ENCODE measurements around the gene SCD5.

GRCh38 chr4:82678051-82678450, 120.5 kb downstream of the SCD5 start:
- no peak for TF ChIP-seq MXI1 (IDR thresholded peaks at IDR 0.05; ENCODE audit: low read depth, low read length)
- TF ChIP-seq CHD2 (IDR thresholded peaks at IDR 0.05; ENCODE audit: low read depth, low read length) = no peak
- TF ChIP-seq TGIF2 (CRISPR knock-in tag; IDR thresholded peaks at IDR 0.05) = no peak
- no peak for TF ChIP-seq MAFF (IDR thresholded peaks at IDR 0.05; ENCODE audit: low read length)
- no peak for TF ChIP-seq CHD7 (IDR thresholded peaks at IDR 0.05; ENCODE audit: low read depth, low read length)
- TF ChIP-seq LEF1 (IDR thresholded peaks at IDR 0.05) = no peak
- TF ChIP-seq ZZZ3 (IDR thresholded peaks at IDR 0.05) = no peak
- no peak for TF ChIP-seq GABPA (tag; conservative IDR thresholded peaks at IDR 0.05; ENCODE audit: low read depth)
- TF ChIP-seq, protein P1, sequence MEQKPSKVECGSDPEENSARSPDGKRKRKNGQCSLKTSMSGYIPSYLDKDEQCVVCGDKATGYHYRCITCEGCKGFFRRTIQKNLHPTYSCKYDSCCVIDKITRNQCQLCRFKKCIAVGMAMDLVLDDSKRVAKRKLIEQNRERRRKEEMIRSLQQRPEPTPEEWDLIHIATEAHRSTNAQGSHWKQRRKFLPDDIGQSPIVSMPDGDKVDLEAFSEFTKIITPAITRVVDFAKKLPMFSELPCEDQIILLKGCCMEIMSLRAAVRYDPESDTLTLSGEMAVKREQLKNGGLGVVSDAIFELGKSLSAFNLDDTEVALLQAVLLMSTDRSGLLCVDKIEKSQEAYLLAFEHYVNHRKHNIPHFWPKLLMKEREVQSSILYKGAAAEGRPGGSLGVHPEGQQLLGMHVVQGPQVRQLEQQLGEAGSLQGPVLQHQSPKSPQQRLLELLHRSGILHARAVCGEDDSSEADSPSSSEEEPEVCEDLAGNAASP (IDR thresholded peaks at IDR 0.05) = no peak
- TF ChIP-seq E2F5 (CRISPR knock-in tag; IDR thresholded peaks at IDR 0.05) = no peak
- TF ChIP-seq, protein P2, sequence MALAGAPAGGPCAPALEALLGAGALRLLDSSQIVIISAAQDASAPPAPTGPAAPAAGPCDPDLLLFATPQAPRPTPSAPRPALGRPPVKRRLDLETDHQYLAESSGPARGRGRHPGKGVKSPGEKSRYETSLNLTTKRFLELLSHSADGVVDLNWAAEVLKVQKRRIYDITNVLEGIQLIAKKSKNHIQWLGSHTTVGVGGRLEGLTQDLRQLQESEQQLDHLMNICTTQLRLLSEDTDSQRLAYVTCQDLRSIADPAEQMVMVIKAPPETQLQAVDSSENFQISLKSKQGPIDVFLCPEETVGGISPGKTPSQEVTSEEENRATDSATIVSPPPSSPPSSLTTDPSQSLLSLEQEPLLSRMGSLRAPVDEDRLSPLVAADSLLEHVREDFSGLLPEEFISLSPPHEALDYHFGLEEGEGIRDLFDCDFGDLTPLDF (CRISPR knock-in tag; IDR thresholded peaks at IDR 0.05) = no peak
- TF ChIP-seq ZNF436 (CRISPR knock-in tag; IDR thresholded peaks at IDR 0.05) = no peak
- TF ChIP-seq HDAC6 (IDR thresholded peaks at IDR 0.05; ENCODE audit: low read depth, low read length) = no peak
- no peak for TF ChIP-seq MCM3 (IDR thresholded peaks at IDR 0.05)
